ENCODE measurements around the gene TRIM42.

DNA sequence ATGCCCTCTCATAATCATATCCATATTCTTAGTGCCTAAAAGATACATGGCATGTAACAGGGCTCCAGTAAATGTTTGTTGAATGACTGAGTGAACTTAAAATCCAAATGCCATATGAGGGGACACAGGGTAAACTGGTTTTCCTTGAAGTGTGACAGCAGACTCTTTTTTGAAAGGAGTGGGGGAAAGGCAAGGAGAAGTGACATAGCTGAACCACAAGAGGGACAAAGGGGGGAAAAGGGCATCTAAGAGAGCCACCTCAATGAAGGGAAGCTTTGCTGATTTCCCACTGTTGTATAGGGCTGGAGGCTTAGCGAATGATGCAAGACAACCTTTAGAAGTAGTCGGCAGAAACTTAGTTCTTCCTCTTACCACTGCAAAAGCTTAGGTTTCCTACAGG, 9.1 kb downstream of the TRIM42 start:
- TF ChIP-seq POLR2AphosphoS5 (IDR thresholded peaks at IDR 0.05; ENCODE audit: low read depth), result no peak
- TF ChIP-seq, protein P1, sequence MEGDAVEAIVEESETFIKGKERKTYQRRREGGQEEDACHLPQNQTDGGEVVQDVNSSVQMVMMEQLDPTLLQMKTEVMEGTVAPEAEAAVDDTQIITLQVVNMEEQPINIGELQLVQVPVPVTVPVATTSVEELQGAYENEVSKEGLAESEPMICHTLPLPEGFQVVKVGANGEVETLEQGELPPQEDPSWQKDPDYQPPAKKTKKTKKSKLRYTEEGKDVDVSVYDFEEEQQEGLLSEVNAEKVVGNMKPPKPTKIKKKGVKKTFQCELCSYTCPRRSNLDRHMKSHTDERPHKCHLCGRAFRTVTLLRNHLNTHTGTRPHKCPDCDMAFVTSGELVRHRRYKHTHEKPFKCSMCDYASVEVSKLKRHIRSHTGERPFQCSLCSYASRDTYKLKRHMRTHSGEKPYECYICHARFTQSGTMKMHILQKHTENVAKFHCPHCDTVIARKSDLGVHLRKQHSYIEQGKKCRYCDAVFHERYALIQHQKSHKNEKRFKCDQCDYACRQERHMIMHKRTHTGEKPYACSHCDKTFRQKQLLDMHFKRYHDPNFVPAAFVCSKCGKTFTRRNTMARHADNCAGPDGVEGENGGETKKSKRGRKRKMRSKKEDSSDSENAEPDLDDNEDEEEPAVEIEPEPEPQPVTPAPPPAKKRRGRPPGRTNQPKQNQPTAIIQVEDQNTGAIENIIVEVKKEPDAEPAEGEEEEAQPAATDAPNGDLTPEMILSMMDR (IDR thresholded peaks at IDR 0.05; ENCODE audit: insufficient read depth, low read length), result no peak
- TF ChIP-seq, protein P2, sequence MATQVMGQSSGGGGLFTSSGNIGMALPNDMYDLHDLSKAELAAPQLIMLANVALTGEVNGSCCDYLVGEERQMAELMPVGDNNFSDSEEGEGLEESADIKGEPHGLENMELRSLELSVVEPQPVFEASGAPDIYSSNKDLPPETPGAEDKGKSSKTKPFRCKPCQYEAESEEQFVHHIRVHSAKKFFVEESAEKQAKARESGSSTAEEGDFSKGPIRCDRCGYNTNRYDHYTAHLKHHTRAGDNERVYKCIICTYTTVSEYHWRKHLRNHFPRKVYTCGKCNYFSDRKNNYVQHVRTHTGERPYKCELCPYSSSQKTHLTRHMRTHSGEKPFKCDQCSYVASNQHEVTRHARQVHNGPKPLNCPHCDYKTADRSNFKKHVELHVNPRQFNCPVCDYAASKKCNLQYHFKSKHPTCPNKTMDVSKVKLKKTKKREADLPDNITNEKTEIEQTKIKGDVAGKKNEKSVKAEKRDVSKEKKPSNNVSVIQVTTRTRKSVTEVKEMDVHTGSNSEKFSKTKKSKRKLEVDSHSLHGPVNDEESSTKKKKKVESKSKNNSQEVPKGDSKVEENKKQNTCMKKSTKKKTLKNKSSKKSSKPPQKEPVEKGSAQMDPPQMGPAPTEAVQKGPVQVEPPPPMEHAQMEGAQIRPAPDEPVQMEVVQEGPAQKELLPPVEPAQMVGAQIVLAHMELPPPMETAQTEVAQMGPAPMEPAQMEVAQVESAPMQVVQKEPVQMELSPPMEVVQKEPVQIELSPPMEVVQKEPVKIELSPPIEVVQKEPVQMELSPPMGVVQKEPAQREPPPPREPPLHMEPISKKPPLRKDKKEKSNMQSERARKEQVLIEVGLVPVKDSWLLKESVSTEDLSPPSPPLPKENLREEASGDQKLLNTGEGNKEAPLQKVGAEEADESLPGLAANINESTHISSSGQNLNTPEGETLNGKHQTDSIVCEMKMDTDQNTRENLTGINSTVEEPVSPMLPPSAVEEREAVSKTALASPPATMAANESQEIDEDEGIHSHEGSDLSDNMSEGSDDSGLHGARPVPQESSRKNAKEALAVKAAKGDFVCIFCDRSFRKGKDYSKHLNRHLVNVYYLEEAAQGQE (IDR thresholded peaks at IDR 0.05; ENCODE audit: insufficient replicate concordance, low read depth), result no peak
- no peak for TF ChIP-seq GABPA (IDR thresholded peaks at IDR 0.05; ENCODE audit: low read depth)
